ENCODE results near the gene PHGDH. TPM values are rescaled to one million over a fixed set of nuclear protein-coding genes. Genes with fewer than 3 reads are reported as not detected.

Gene PHGDH
- polyA plus RNA-seq, 5 donors: 99.5 to 129 (median 125) TPM

DNA sequence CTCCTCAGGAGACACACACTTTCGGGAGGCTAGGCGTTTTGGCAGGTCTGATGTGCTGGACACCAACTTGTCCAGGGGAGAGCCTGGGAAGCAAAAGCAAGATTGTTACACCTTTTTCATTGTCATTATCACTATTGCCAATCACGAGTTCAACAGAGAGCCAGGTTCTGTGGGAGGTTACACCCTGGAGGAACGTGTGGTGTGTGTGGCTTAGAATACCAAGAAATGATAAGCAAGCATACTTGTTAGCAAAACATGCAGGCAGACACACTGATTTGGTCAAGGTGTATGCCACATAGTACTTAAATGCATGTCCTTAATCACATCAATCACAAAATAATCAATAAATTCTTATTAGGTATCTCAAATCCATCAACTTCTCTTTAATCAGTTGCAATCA is 40.9 kb downstream of the PHGDH start:
- DNase-seq: no peak

DNA sequence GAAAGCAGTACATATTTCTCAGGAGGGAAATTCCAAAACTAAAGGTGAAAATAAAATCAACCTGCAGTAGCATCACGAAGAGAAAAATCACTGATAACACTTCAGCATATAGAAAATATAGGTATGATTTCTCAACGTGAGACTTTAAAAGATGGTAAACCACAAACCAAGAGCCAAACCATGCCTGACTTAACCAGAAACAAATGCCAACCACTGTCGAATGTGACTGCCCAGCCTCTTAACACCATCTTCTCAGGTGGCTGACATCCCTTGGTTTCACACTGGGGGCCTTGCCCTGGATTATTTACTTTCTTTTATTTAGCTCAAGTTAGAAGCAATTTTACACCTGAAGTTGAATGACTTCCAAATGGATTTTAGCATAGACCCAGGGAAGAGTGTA is 46.9 kb downstream of the PHGDH start:
- DNase-seq: no peak

DNA sequence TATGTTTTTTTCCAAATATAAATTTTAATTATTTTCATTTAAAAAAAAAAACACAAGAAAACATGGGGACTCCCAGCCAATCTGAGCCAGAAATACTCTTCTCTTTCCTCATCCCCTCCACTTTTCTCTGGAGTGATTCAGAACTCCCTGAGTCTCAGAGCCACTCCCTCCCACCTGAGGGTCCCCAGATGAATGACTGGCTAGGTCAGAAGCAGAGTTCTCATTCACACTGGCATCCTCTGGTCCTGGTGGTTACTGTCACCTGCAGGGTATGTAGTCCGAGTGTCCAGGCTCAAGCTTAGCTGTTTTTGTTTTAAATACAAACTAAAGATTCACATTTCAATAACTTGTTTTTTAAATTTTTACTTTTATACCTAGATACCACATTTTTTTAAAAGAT is 50.7 kb downstream of the PHGDH start:
- DNase-seq: no peak

DNA sequence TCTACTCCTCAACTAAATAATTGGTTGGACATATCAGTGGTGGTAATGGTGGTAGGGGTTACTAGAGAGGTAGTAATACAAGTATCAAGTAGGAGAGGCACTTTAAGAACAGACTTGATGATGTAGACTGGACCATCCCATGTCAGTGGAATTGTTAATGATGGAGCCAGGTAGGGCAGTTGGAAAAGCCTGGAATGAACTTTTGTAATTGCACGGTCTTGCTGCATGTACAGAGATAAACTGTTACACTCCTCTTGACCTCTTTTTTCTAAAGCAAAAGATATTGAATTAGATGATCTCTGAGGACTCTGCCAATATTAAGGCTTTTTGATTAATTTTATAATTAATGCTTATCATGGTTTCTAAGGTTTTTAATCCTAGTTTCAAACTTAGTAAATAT is 51.2 kb downstream of the PHGDH start:
- no peak for DNase-seq

DNA sequence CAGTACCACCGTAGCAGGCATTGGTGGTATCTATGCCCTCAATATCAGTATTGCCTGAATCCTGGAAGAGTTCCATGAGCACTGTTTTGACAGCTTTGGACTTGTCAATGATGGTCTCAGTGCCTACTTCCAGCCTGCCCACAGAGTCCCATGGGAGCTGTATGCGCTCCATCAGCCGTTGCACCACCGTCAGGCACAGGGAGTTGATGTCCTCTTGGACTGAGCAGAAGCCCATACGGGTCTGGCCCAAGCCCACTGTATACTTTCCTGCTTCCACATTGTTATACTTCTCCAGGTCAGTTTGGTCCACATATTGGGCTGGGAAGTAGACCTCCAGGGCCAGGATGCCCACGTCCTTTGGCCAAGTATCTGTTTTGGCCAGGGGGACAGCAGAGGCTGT is 52.5 kb downstream of the PHGDH start:
- no peak for DNase-seq

DNA sequence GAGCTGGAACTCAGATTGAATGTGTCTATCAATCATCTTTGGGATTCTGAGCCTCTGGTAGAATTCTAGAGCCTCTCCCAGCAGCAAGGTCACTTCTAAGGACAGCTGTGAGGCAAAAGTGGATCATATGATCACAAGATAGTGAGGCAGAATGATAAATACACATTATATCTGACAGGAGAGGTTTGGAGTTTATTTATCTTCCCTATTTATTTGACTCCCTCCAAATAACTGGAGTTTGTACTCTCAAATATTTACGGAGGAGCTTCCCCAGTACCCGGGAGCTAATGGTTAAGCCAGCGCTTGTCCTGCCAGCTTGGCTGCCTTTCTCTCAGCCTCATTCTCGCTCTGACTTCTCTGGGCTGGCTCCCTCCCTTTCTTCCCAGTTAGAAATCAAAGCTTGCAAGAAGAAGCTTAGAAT is 54.6 kb downstream of the PHGDH start:
- DNase-seq: no peak

DNA sequence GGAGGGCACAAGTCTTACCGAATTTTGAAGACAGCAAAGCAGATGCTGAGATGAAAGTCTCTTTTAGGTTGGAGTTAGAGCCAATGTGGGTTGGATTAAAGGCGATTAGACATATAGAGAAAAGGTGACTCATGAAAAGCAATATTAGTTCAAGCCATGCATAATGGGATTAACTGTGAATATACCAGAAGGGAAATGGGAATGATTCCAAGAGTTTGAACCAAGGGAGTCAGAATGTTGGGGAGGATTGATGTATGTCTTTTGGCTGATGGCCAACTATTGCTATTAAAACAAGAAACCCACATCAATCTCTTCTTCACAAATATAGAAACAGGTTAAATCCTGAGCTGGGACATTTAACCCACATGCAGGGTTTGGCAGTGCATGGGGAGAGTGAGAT is 55.8 kb downstream of the PHGDH start:
- DNase-seq: no peak

DNA sequence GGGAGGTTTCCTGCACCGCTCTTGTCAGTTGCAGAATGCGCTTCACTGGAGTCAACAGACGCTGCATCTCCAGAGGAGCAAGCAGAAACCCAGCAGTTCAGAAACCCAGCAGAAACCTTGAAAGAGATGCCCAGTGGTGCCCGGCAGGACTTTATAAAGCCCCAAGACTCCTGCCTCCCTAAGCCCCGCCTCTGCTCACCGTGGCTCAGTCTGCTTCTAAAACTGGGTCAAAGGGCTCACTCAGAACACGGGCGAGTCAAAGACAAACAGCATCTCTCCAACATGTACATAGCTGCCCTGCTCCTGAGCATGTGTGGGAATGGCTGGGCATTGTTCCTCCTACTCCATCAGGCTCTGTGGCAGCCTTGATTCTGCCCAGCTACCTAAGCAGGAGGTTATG is 57.0 kb downstream of the PHGDH start, which contains the start of gene HMGCS2:
Gene HMGCS2 (minus strand): TSS at position 128 of the 400 bp plus-strand sequence. CDS start 61 bp downstream, at position 67.
- DNase-seq: no peak

DNA sequence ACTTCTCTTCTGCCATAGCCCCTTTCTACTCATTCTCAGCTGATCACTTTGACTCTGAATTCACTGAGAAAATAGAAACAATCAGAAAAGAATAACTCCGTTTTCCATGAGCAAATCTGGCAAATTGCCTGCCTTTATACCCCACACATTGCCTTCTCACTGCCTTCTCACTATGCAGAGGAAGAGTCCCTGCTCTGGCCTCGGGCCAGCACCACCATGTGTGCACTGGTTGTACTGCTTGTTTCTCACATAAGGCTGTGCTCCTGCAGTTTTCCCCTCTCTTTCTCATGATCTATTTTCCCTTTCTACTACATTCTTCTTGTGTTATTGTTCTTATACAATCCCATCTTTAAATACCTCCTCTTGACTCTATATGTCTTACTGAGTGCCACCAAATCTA is 59.3 kb downstream of the PHGDH start:
- DNase-seq: no peak

DNA sequence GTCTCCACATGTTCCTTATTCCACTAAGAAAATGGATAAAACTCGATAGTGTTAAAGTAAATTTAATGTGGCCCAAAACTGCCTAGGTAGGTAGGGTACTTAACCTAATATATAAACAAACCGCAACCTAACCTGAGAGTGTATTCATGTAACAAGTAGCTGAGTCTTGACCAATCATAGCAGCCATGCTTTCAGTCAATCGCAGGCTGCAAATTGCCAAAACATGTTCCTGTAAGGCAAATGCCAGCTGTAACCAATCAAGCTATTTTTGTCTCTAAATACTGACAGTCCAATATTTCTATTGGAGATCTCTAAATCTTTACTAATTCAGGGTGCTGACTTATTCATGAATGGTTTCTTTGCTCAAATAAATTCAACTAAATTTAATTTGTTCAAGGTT is 60.0 kb downstream of the PHGDH start:
- no peak for DNase-seq

DNA sequence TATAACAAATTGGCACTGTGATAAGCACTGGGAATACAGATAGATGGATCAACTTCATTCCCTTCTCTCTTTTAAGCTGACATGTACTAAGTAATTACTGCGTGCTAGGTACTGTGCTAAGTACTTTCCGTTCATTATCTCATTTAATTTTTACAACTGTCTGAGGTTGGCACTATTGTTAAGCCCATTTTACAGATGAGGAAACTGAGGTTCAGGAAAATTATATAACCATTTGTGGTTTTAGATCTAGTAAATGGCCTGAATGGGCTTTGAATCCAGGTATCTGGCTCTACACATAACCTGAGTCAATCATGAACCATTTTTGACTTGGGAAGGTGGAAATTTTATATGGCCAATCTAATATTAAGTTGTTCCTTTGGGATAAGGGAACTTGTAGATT is 60.6 kb downstream of the PHGDH start:
- DNase-seq: no peak

DNA sequence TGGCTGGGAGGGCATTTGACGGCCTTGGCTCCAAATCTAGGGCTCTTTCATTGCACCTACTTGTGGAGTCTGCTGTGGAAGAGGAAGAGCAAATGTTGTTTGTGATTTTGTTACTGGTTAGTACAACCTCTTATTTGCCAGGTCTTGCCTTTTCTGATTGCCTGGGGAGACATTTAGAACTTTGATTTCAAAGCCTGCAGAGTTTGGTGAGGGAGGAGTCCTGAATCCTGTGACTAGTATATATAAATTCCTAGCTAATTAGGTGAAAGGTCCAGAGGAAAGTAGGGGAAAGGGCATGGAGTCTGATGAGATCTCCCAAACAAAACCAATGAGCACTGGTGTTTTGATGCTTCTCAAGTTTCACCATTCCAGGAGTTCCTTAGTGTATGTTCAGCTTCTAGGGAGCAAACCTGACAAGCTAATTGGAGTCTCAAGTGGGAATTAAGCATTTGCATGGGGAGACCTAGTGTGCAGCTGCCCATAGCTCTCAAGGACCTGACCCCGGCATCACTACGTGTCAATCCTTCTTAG is 62.0 kb downstream of the PHGDH start:
- no peak for DNase-seq

DNA sequence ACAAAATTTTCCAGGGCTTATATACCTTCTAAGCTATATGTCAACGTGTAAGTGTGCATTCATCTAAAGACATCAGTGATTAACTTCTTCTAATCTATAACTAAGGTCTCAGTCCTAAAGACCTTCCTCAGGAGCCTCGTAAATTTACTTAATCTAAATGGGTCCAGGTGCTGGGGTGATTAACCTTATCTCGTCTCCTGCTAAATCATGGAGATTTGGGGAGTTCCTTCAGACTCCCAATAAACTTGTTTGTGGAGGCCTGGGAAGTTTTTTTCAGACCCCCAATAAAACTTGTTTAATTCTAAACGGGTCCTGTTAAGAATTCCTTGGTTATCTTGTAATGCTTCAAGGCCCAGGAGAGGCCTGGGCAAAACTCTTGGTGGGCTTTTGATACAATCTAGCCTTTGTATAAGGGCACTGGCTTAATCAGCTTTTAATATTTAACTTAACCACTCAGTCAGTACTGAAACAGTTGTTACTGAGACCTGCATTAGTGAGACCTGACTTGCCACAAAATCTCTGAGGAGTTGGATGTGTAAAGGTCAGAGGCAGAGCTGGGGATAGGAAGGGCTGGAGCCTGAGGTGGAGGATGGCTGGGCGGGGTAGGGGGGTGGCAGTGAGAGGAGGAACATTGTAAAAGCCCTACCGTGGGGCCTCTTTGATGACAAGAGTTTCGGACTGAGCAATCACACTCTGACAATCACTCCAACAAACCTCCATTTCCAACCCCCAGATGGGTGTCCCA is 63.2 kb downstream of the PHGDH start:
- DNase-seq: no peak

DNA sequence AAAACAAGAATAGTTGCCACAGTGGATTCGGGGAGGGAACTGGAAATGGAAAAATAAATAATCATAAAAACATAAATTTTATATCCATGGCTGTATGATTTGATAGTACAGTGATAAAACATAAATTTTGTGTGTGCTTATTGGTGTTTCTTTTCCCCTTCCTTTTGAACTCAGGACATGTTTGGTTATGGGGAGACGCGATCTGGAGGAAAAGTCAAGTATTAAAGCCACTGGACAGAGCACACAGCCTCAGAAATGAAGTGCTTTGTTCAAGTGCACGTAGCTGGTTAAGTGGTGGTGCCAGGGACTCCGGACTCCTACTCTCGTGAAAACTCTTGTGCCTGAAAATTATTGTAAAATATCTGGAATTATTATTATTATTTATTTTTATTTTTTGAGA is 66.6 kb downstream of the PHGDH start:
- DNase-seq: no peak

DNA sequence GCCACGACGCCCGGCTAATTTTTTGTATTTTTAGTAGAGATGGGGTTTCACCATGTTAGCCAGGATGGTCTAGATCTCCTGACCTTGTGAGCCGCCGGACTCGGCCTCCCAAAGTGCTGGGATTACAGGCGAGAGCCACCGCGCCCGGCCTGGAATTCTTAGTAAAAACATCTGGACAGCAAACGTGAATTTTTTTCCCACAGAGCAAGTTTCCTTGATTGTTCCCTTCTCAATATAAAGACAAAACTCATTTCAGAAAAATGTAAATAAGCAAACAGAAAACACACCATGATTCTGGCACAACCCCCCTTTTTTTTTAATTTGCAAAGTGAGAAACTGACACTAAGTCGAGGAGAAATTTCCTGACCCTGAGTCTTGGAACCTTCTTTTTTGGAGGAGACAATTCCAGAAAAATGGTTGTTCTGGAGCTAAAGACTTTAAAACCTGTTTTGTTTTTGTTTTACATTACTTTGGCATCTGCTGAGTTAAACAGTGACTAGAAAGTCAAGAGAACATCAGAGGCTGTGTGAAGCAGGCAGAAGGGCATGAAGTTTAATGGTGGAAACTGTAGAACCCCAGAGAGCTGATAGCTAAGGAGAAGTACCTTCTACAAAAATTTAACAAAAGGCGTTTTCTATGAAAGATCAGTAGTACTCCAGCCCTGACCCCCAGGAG is 67.3 kb downstream of the PHGDH start:
- DNase-seq: no peak

DNA sequence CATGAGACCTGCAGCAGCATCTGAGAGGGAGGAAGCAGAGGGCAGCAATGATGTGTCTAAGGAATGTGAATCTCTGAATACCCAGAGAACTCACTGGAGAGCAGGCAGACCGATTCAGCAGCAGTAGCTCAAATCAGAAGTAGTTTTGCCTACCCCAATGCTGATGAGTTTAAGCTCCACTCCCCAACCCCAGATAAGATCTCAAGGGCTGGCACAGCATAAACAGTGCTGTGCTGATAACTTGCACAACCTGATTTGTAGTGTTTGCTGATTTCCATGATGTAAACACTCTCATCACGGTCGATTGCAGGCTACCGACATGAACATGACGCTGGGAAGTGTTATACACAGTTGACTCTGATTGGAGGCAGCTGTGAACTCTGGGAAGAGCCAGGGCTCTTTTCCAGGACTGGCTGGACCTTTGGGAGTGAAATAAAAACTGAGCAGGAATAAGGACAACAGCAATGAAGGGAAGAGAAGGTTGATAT is 68.2 kb downstream of the PHGDH start:
- DNase-seq: peak; percentile 85 to 88

DNA sequence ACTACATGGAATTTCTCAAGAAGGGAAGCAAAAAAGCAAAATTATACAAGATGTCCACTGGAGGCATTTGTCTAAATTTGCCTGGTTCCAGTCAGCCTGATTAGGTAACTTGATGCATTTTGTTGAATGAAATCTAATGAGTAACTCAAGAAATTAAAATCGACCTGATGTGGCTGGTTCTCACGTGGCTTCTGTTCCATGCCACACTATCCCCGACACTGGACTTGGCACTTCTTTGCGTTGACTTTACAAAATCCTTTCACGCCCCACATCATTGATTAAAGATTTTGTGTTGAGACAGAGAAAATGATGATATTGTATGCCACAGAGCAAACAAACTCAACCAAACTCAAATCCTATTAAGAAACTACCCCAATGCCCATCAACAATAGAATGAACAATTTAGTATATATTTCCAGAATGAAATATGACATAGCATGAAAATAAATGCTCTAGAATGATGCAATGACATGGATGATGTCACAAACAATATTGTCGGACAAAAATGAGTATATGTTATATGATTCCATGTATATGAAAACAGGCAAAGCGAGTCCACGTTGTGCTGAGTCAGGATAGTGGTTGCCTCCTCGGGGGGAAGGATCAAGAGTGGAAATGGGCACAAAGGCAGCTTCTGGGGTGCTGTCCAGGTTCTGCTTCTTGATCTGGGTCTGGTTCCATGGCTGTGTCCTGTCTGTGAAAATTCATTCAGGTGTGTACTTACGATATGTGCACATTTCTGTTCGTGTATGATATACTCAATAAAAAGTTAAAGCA is 69.9 kb downstream of the PHGDH start:
- DNase-seq: no peak

DNA sequence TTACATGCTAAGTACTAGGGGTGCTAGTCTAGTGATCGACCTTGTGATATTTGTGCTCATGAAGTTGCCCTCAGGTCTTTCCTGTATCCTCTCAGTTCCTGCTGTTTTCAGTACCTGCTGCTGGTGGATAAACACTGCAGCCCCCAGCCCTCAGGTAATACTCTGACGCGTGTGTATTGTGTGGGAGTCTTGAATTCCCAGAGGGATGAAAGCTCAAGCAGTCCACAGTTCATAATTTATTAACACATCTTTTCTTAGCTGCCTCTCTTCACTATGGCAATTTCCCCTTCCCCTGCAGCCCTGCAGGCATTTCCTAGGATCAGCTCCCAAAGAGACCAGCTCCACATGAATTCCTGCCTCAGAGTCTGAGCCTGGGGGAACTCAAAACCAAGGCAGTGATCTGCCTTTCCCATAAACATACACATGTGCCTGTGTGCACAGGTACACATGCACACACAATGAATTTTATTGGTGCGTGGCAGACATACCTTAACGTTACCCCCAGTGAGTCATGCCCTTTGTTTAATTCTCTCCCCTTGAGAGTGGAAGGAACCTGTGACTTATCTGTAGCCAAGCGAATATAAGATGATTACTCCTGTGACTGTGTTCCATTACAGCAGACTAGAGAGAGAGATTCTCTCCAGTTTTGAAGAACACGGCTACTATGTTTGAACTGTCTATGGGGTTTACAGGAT is 71.0 kb downstream of the PHGDH start:
- no peak for DNase-seq

DNA sequence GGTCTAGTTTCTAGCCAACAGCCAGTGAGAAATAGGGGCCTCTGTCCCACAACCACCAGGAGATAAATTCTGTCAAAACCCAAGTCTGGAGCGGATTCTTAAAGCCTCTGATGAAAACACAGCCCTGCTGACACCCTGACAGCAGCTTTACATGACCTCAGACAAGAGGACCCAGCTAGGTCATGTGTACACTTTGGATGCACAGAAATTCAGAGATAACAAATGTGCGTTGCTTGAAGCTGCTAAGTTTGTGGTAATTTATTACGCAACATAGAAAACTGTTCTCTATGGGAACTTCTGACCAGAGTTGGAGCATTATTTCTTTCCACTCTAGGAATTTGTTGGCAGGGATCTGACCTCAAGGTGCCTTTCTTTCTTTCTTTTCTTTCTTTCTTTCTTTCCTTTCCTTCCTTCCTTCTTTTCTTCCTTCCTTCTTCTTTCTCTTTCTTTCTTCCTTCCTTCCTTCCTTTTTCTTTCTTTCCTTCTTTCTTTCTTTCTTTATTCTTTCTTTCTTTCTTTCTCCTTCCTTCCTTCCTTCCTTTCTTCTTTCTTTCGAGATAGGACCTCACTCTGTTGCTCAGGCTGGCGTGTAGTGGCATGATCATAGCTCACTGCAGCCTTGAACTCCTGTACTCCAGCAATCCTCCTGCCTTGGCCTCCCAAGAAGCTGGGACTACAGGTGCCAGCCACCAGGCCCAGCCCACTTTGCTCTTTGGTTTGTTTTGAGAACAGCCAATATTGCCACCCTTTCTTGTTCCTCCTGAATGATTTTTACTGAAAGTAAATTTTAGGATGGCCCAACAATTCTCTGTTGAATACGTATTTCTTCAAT is 71.8 kb downstream of the PHGDH start:
- DNase-seq: no peak

DNA sequence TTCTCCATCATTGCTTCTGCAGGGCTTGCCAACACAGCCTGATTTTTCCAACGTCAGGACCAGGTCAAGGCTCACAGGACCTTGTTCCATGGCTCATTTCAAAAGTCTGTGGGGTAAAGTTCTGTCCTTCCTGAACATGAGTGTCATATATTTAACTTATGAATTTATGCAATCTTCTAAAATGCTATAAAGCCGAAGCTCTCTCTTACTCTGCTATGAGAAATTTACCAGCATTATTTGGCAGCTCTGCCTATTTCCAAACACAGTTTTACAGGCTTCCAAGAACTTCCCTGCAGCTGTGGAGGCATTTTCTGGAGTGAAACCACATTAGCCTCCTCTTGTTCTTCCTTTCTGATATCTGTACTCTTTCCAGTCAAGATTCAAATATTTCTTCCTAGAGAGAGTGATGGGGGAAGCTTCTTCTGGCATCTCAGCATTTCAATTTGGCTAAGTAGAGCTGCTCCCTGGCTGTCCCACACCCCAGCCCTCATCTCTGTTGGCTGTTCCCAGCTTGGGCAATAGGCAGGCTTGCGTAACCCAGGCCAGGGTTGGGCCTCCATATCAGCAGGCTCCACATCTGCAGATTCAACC is 72.6 kb downstream of the PHGDH start:
- DNase-seq: no peak

Measured in right lung (tissue), 5 donors.